ENCODE data around the gene ANKRD62.

Gene ANKRD62

GRCh38 chr18:12106471-12106870 lies 12.8 kb downstream of the ANKRD62 start:
- Histone ChIP-seq H2AFZ (ENCODE audit: low read depth, low read length) (no peak overlapping the region), H3K27ac (ENCODE audit: low read length) (no peak overlapping the region), H3K36me3 (replicated peaks; ENCODE audit: low read depth, low read length) (no peaks in the 10 kb centered on the region), H3K9me3 (ENCODE audit: insufficient read depth, low read length) (no peaks in the 10 kb centered on the region), H3K4me1 (ENCODE audit: low read length) (peaks cover 14% of the 10 kb centered on the region), H3K27me3 (ENCODE audit: low read depth, low read length) (0 out of 2 replicates have a peak, but pooled peaks cover 11% of the 10 kb centered on the region), H3K9ac (ENCODE audit: low read length) (no peak overlapping the region), H4K20me1 (ENCODE audit: insufficient read depth, low read length) (no peaks in the 10 kb centered on the region), H3K79me2 (ENCODE audit: low read length) (no peaks in the 10 kb centered on the region), H3K4me2 (ENCODE audit: low read length) (no peak overlapping the region), H3K4me3 (ENCODE audit: low read length) (no peak overlapping the region)
- TF ChIP-seq CTCF (IDR thresholded peaks at IDR 0.05; ENCODE audit: low read depth, low read length) (no peak), EZH2phosphoT487 (IDR thresholded peaks at IDR 0.05; ENCODE audit: low read depth) (no peak)

GRCh38 chr18:12109836-12110235 lies 16.2 kb downstream of the ANKRD62 start:
- H3K79me2 ChIP-seq (ENCODE audit: low read length), result no peaks in the 10 kb centered on the region
- no peak overlapping the region for H3K9ac ChIP-seq (ENCODE audit: low read length)
- 0 out of 2 replicates have a peak, but pooled peaks cover 5% of the 10 kb centered on the region for H3K27me3 ChIP-seq (ENCODE audit: low read depth, low read length)
- no peaks in the 10 kb centered on the region for H4K20me1 ChIP-seq (ENCODE audit: insufficient read depth, low read length)
- H3K4me3 ChIP-seq (ENCODE audit: low read length), result no peak overlapping the region
- no peaks in the 10 kb centered on the region for H3K9me3 ChIP-seq (ENCODE audit: insufficient read depth, low read length)
- H3K27ac ChIP-seq (ENCODE audit: low read length), result no peak overlapping the region
- H3K4me1 ChIP-seq (ENCODE audit: low read length), result no peaks in the 10 kb centered on the region
- H2AFZ ChIP-seq (ENCODE audit: low read depth, low read length), result no peak overlapping the region
- TF ChIP-seq CTCF (IDR thresholded peaks at IDR 0.05; ENCODE audit: low read depth, low read length) (no peak), EZH2phosphoT487 (IDR thresholded peaks at IDR 0.05; ENCODE audit: low read depth) (no peak)
- H3K4me2 ChIP-seq (ENCODE audit: low read length), result no peak overlapping the region
- H3K36me3 ChIP-seq (replicated peaks; ENCODE audit: low read depth, low read length), result no peaks in the 10 kb centered on the region

GRCh38 chr18:12113999-12114646 lies 20.5 kb downstream of the ANKRD62 start:
- Histone ChIP-seq H3K27ac (ENCODE audit: low read length) (no peak overlapping the region), H2AFZ (ENCODE audit: low read depth, low read length) (no peak overlapping the region), H3K4me1 (ENCODE audit: low read length) (peaks cover 2% of the 10 kb centered on the region; the same call in 1 of the 2 replicates), H3K79me2 (ENCODE audit: low read length) (no peaks in the 10 kb centered on the region), H3K9ac (ENCODE audit: low read length) (no peak overlapping the region), H3K27me3 (ENCODE audit: low read depth, low read length) (peaks cover 7% of the 10 kb centered on the region; the same call in 1 of the 2 replicates), H3K4me2 (ENCODE audit: low read length) (no peak overlapping the region), H3K4me3 (ENCODE audit: low read length) (no peak overlapping the region), H3K9me3 (ENCODE audit: insufficient read depth, low read length) (no peaks in the 10 kb centered on the region), H3K36me3 (replicated peaks; ENCODE audit: low read depth, low read length) (no peaks in the 10 kb centered on the region), H4K20me1 (ENCODE audit: insufficient read depth, low read length) (no peaks in the 10 kb centered on the region)
- TF ChIP-seq CTCF (IDR thresholded peaks at IDR 0.05; ENCODE audit: low read depth, low read length), result no peak
- TF ChIP-seq EZH2phosphoT487 (IDR thresholded peaks at IDR 0.05; ENCODE audit: low read depth), result no peak

- no peak overlapping the region for H3K9ac ChIP-seq (ENCODE audit: low read length)
- peaks cover 7% of the 10 kb centered on the region; the same call in 1 of the 2 replicates for H3K27me3 ChIP-seq (ENCODE audit: low read depth, low read length)
- peaks cover 5% of the 10 kb centered on the region; the same call in 1 of the 2 replicates for H3K4me1 ChIP-seq (ENCODE audit: low read length)
- TF ChIP-seq EZH2phosphoT487 (IDR thresholded peaks at IDR 0.05; ENCODE audit: low read depth), result no peak
- TF ChIP-seq CTCF (IDR thresholded peaks at IDR 0.05; ENCODE audit: low read depth, low read length), result no peak
- no peak overlapping the region for H3K27ac ChIP-seq (ENCODE audit: low read length)
- no peaks in the 10 kb centered on the region for H4K20me1 ChIP-seq (ENCODE audit: insufficient read depth, low read length)
- no peaks in the 10 kb centered on the region for H3K9me3 ChIP-seq (ENCODE audit: insufficient read depth, low read length)
- no peak overlapping the region for H2AFZ ChIP-seq (ENCODE audit: low read depth, low read length)
- H3K4me2 ChIP-seq (ENCODE audit: low read length), result no peak overlapping the region
- no peaks in the 10 kb centered on the region for H3K79me2 ChIP-seq (ENCODE audit: low read length)
- H3K36me3 ChIP-seq (replicated peaks; ENCODE audit: low read depth, low read length), result no peaks in the 10 kb centered on the region
- H3K4me3 ChIP-seq (ENCODE audit: low read length), result no peak overlapping the region
These were observed 25.7 kb downstream of the ANKRD62 start for GRCh38 chr18:12119358-12119757.

Measured in OCI-LY3 (cell line).